OCI-LY3 (cell line): ENCODE measurements around the gene FTSJ3.
A peak's percentile ranks its signal among the peaks of the same experiment; 100 is the strongest.
"Not testable (repeated sequence)": the region's sequence is repeated elsewhere in the genome, so short reads cannot be mapped to it uniquely, and the experiment has no call there.

Source experiments
- H2AFZ ChIP-seq: fragments of 200-600, 300-600 bp; shearing (Covaris generic); 2 replicates; pipeline ENCODE4 v1.6.0; 2014; ENCODE audit warnings: antibody characterized with exemption, low read depth, low read length
- H3K27ac ChIP-seq: fragments of 200-600, 300-600 bp; sonication (generic); 2 replicates; pipeline ENCODE4 v1.5.1; 2014; ENCODE audit warnings: mild to moderate bottlenecking, low read length, moderate library complexity, mixed read lengths
- H3K27me3 ChIP-seq: fragments of 200-600, 300-600 bp; sonication (generic); 2 replicates; pipeline ENCODE4 v1.6.1; 2014; ENCODE audit warnings: low read depth, low read length, mixed read lengths
- H3K36me3 ChIP-seq: fragments of 200-600, 300-600 bp; sonication (generic); replicated peaks from 2 replicates; pipeline ENCODE3; 2014; ENCODE audit warnings: low read depth, low read length, mixed read lengths
- H3K4me1 ChIP-seq: fragments of 300-600, 200-600 bp; sonication (generic); 2 replicates; pipeline ENCODE4 v1.6.1; 2014; ENCODE audit warnings: low read length, mixed read lengths
- H3K4me2 ChIP-seq: fragments of 200-600, 300-600 bp; sonication (generic); 2 replicates; pipeline ENCODE4 v1.6.1; 2014; ENCODE audit warnings: low read length, mixed read lengths
- H3K4me3 ChIP-seq: fragments of 300-600, 200-600 bp; sonication (generic); 2 replicates; pipeline ENCODE4 v1.5.1; 2014; ENCODE audit warnings: antibody characterized with exemption, mild to moderate bottlenecking, low read length, moderate library complexity
- H3K79me2 ChIP-seq: fragments of 300-600, 200-600 bp; shearing (Covaris generic); 2 replicates; pipeline ENCODE4 v1.6.1; 2014; ENCODE audit warnings: mild to moderate bottlenecking, low read length, mixed read lengths
- H3K9ac ChIP-seq: fragments of 300-600, 200-600 bp; shearing (Covaris generic); 2 replicates; pipeline ENCODE4 v1.6.0; 2014; ENCODE audit warnings: mild to moderate bottlenecking, low read length, moderate library complexity
- H3K9me3 ChIP-seq: fragments of 200-600, 300-600 bp; shearing (Covaris generic); 2 replicates; pipeline ENCODE4 v1.6.1; 2014; ENCODE audit warnings: low read length, mixed read lengths; ENCODE audit not compliant: insufficient read depth
- H4K20me1 ChIP-seq: fragments of 200-600, 300-600 bp; sonication (generic); 2 replicates; pipeline ENCODE4 v1.6.1; 2016; ENCODE audit warnings: low read length, mixed read lengths; ENCODE audit not compliant: insufficient read depth
- CTCF ChIP-seq: fragments of 200-600, 300-600 bp; sonication (generic); IDR thresholded peaks from 2 replicates; pipeline ENCODE4 v1.5.1; 2014; ENCODE audit warnings: antibody characterized with exemption, low read length, low read depth
- EZH2phosphoT487 ChIP-seq: fragments of 200-600 bp; shearing (Covaris generic); IDR thresholded peaks from 2 replicates; pipeline ENCODE4 v1.6.1; 2018; ENCODE audit warnings: antibody characterized with exemption, mixed run types, low read depth

The FTSJ3 gene

GRCh38 chr17:63847525-63848249 is 20.2 kb upstream of the FTSJ3 start:
- TF ChIP-seq EZH2phosphoT487 (no peak), CTCF (no peak)
- no peak overlapping the region for H2AFZ ChIP-seq
- peaks cover under 1% of the 10 kb centered on the region; the same call in 1 of the 2 replicates for H3K79me2 ChIP-seq
- H3K4me3 ChIP-seq, result no peak overlapping the region
- no peaks in the 10 kb centered on the region for H4K20me1 ChIP-seq
- H3K27me3 ChIP-seq, result no peaks in the 10 kb centered on the region
- H3K9ac ChIP-seq, result no peak overlapping the region
- peaks cover 4% of the 10 kb centered on the region; the same call in 1 of the 2 replicates for H3K4me1 ChIP-seq
- no peaks in the 10 kb centered on the region for H3K9me3 ChIP-seq
- H3K4me2 ChIP-seq, result no peak overlapping the region
- H3K36me3 ChIP-seq, result no peaks in the 10 kb centered on the region
- no peak overlapping the region for H3K27ac ChIP-seq

- no peak overlapping the region for H2AFZ ChIP-seq
- TF ChIP-seq EZH2phosphoT487 (no peak), CTCF (no peak)
- H3K27ac ChIP-seq, result no peak overlapping the region
- H3K9me3 ChIP-seq, result no peaks in the 10 kb centered on the region
- H3K36me3 ChIP-seq, result no peaks in the 10 kb centered on the region
- peaks cover 12% of the 10 kb centered on the region for H4K20me1 ChIP-seq
- H3K4me3 ChIP-seq, result no peak overlapping the region
- H3K27me3 ChIP-seq, result no peaks in the 10 kb centered on the region
- H3K4me2 ChIP-seq, result no peak overlapping the region
- H3K79me2 ChIP-seq, result peaks cover 22% of the 10 kb centered on the region
- peaks cover 13% of the 10 kb centered on the region for H3K4me1 ChIP-seq
- no peak overlapping the region for H3K9ac ChIP-seq
Observed at GRCh38 chr17:63845509-63845908, 18.0 kb upstream of the FTSJ3 start.

GRCh38 chr17:63843910-63844677 is 16.6 kb upstream of the FTSJ3 start:
- H3K4me3 ChIP-seq, result peak overlapping the region; percentile 84
- H2AFZ ChIP-seq, result no peak overlapping the region
- no peaks in the 10 kb centered on the region for H3K36me3 ChIP-seq
- no peaks in the 10 kb centered on the region for H3K9me3 ChIP-seq
- H4K20me1 ChIP-seq, result peaks cover 19% of the 10 kb centered on the region
- peaks cover 21% of the 10 kb centered on the region for H3K4me1 ChIP-seq
- H3K4me2 ChIP-seq, result peak overlapping the region; percentile 56
- no peak overlapping the region for H3K27ac ChIP-seq
- no peaks in the 10 kb centered on the region for H3K27me3 ChIP-seq
- TF ChIP-seq EZH2phosphoT487 (no peak), CTCF (no peak)
- peaks cover 36% of the 10 kb centered on the region for H3K79me2 ChIP-seq
- H3K9ac ChIP-seq, result peak overlapping the region; percentile 61; the same call in 1 of the 2 replicates

- peaks cover 26% of the 10 kb centered on the region for H4K20me1 ChIP-seq
- H3K27me3 ChIP-seq, H3K36me3 ChIP-seq, H3K9me3 ChIP-seq: not testable (repeated sequence)
- peak overlapping the region; percentile 16; the same call in 1 of the 2 replicates for H3K27ac ChIP-seq
- peaks cover 43% of the 10 kb centered on the region for H3K79me2 ChIP-seq
- 0 out of 2 replicates have a peak overlapping the region, but pooled peaks have one; percentile 66 for H2AFZ ChIP-seq
- H3K4me1 ChIP-seq, result peaks cover 23% of the 10 kb centered on the region
- peak overlapping the region; percentile 61; the same call in 1 of the 2 replicates for H3K9ac ChIP-seq
- H3K4me3 ChIP-seq, result peak overlapping the region; percentile 84
- peak overlapping the region; percentile 56 for H3K4me2 ChIP-seq
Observed at GRCh38 chr17:63843387-63843888, 16.0 kb upstream of the FTSJ3 start.
